Pancreas (tissue), 10 donors: Measurements from ENCODE around the gene SYNE3. TPM values are rescaled to one million over a fixed set of nuclear protein-coding genes. Genes with fewer than 3 reads are reported as not detected.

ENCODE experiments used
- ATAC-seq, 4 donors: fragments of 200-7000 bp; cut with Tn5 transposase; one replicate each; pipeline versions ENCODE4 v1.8.0 to v1.9.1; 2020; ENCODE audit warnings: mild to moderate bottlenecking in 4 of 4, moderate library complexity in 4 of 4
- DNase-seq, 6 donors: peaks; one replicate each; pipeline ENCODE4 v3.0.0-alpha.2; 2020
- FAIRE-seq: peaks from 2 replicates; lab custom pipeline; 2012; peaks lifted over from hg19 to GRCh38; lab: Jason Lieb, UNC
- H3K27ac ChIP-seq, 4 donors: fragments of 200-600 bp; sonication (generic); 1 replicate in 3 of 4; 2 replicates in 1 of 4; pipeline versions ENCODE4 v1.5.0 to v1.8.0; 2020
- H3K27me3 ChIP-seq, 4 donors: fragments of 200-600 bp; one replicate each; pipeline ENCODE4 v1.8.0; 2021
- H3K36me3 ChIP-seq, 3 donors: fragments of 200-600 bp; sonication (generic) in 1 of 3; one replicate each; pipeline versions ENCODE4 v1.5.0 to v1.8.0; 2020 to 2021
- H3K4me1 ChIP-seq, 3 donors: fragments of 200-600 bp; one replicate each; pipeline ENCODE4 v1.8.0; 2021
- H3K4me3 ChIP-seq, 4 donors: fragments of 200-600 bp; sonication (generic) in 2 of 4; one replicate each; pipeline versions ENCODE4 v1.5.0 to v1.8.0; 2020 to 2021
- H3K9me3 ChIP-seq, 4 donors: fragments of 200-600 bp; one replicate each; pipeline ENCODE4 v1.8.0; 2021
- WGBS, 2 donors: extraction: QIAGEN DNeasy Blood & Tissue Kit; methylation state at CpG; one replicate each; pipeline ENCODE4 v1.1.7; 2013; 5-methylcytosine and 5-hydroxymethylcytosine counted together
- intact Hi-C, 3 donors: fragments of 100-400 bp; cut with DNase I; formaldehyde crosslinking; loops; one replicate each; pipeline versions ENCODE4 v1.11.1 to v1.14.2; 2022
- polyA plus RNA-seq, 2 donors: library from polyadenylated mRNA; stranded (reverse); fragments of 200-250 nt; gene quantifications; one replicate each; pipeline ENCODE4 v1.2.3, GENCODE V29; 2013
- total RNA-seq, 6 donors: library from RNA; stranded (reverse); fragmentation: NEBNext Ultra II Directional in 4 of 6; extraction: Animal tissue kit (Norgen Biotek cat#: 25700) in 4 of 6; gene quantifications; one replicate each; pipeline versions ENCODE4 v1.2.1 to v1.2.4, GENCODE V29; 2021 to 2023
- TF ChIP-seq, protein P1 (sequence below), 4 donors: fragments of 200-600 bp; sonication (generic) in 3 of 4; IDR thresholded peaks; one replicate each; pipeline versions ENCODE4 v1.5.0 to v1.8.0; 2021; ENCODE audit warnings: antibody characterized with exemption in 4 of 4
- donor health status: healthy with polysubstance abuse.
- donor health status: DM: no; HTN: no; CAD: no; lungs with moderate emphysema.
- donor health status: DM: no; HTN: no; CAD: no.
- donor health status: control.
- donor health status: control.
- donor health status: Bipolar disorder and iron deficiency.
- donor health status: DM: yes; HTN: yes; CAD: no.
- donor health status: DM: no; HTN: no; CAD: no.
- donor health status: DM: no; HTN: no; CAD: no.
- donor health status: DM: yes; HTN: yes; CAD: no.

SYNE3 gene
- total and polyA plus RNA-seq, 8 donors, result 0.54 to 4.5 (median 2.0) TPM

DNA sequence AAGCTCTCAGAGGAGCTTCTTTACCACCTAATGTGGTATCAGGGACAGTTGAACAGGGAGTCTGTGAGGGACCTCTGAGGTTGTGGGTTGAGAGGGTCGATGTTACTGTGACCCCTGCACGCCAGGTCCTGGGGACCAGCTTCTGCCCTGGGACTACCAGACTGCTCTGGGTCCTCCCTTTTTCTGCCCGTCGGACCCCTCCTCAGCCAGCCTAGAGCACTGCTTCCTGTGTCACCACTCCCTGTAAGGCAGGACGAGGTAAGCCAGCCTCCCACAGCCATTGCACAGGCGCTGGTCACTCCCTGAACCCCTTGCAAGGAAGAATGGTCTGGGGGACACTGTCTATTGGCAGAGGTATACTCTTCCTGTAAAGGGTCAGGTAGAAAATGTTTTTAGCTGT is 38.1 kb downstream of the SYNE3 start:
- H3K27ac ChIP-seq, result no peak overlapping the region
- no peaks in the 10 kb centered on the region for H3K9me3 ChIP-seq
- H3K36me3 ChIP-seq, result no peaks in the 10 kb centered on the region
- intact Hi-C loops, result no loop called here
- TF ChIP-seq, protein P1, sequence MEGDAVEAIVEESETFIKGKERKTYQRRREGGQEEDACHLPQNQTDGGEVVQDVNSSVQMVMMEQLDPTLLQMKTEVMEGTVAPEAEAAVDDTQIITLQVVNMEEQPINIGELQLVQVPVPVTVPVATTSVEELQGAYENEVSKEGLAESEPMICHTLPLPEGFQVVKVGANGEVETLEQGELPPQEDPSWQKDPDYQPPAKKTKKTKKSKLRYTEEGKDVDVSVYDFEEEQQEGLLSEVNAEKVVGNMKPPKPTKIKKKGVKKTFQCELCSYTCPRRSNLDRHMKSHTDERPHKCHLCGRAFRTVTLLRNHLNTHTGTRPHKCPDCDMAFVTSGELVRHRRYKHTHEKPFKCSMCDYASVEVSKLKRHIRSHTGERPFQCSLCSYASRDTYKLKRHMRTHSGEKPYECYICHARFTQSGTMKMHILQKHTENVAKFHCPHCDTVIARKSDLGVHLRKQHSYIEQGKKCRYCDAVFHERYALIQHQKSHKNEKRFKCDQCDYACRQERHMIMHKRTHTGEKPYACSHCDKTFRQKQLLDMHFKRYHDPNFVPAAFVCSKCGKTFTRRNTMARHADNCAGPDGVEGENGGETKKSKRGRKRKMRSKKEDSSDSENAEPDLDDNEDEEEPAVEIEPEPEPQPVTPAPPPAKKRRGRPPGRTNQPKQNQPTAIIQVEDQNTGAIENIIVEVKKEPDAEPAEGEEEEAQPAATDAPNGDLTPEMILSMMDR (IDR thresholded peaks at IDR 0.05), result no peak
- no peak overlapping the region for H3K4me3 ChIP-seq
- no peaks in the 10 kb centered on the region for H3K4me1 ChIP-seq
- no peaks in the 10 kb centered on the region for H3K27me3 ChIP-seq
- FAIRE-seq (no peak), DNase-seq (peak in 1 of 6 donors; percentile 20), ATAC-seq (no peak)
- WGBS, 2 donors, result 77 to 85% methylated on average over 6 of the region's 6 CpGs

- ATAC-seq (no peak), FAIRE-seq (no peak), DNase-seq (peak in 1 of 6 donors; percentile 23)
- Histone ChIP-seq H3K27ac (no peak overlapping the region), H3K27me3 (no peaks in the 10 kb centered on the region), H3K4me1 (no peaks in the 10 kb centered on the region), H3K9me3 (no peaks in the 10 kb centered on the region), H3K4me3 (no peak overlapping the region), H3K36me3 (no peaks in the 10 kb centered on the region)
- TF ChIP-seq, protein P1 (IDR thresholded peaks at IDR 0.05), result no peak
- intact Hi-C loops, result no loop called here
- WGBS, 2 donors, result 76 to 84% methylated on average over 17 of the region's 17 CpGs
These were observed 38.8 kb downstream of the SYNE3 start for GRCh38 chr14:95477411-95478269.

DNA sequence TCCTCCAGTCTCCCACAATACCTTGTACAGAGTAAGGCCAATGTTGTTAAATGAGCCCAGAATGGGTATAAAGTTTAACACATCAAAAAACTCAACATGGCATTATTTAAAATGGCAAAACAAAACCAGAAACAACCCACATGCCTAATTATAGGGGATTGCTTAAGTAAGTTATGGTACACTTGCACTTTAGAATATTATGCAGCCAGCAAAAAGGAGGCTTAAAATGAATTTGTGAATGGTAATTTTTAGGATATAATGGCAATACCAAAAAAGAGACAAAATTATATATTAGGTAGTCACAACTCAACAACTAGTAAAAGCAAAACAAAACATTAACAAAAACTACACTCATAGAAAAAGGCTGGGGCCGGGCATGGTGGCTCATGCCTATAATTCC is 39.7 kb downstream of the SYNE3 start:
- H3K27me3 ChIP-seq, result no peaks in the 10 kb centered on the region
- TF ChIP-seq, protein P1 (IDR thresholded peaks at IDR 0.05), result no peak
- H3K4me1 ChIP-seq, result no peaks in the 10 kb centered on the region
- intact Hi-C loops, result no loop called here
- 96 to 100% methylated on average over 1 of the region's 1 CpG for WGBS, 2 donors
- ATAC-seq (no peak), DNase-seq (no peak), FAIRE-seq (no peak)
- H3K4me3 ChIP-seq, result no peak overlapping the region
- no peaks in the 10 kb centered on the region for H3K36me3 ChIP-seq
- H3K27ac ChIP-seq, result no peak overlapping the region
- no peaks in the 10 kb centered on the region for H3K9me3 ChIP-seq

DNA sequence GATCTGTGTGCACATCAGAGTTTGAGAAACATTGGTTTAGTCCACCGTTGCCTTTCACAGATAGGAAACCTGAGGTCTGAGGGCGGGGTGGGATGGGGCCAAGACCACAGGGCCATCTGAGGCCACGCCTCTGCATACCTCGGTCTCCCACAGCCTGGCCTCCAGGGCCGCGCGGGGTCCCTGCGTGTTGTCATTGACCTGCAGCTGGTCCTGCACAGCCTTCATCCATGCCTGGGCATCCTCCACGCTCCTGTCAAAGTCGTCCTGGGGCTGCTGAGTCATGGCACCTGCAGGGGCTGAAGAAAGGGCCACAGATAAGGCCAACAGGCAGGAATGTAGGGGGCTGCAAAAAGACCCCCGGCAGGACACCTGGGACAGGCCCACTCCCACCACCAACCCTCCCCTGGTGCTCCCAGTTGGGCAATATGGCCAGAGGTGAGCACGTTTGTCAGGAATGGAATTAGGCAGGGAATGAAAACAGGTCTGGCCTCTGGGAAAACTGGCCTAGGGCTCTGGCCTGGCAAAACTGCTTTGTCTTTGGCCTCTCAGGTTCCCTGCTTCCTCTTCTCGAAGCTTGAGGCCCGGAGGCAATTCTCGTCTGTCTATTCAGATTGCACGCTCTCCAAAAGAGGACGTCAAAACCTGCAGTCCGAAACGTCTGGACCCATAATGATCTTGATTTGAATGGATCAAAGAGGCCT is 40.8 kb downstream of the SYNE3 start:
- FAIRE-seq (no peak), DNase-seq (no peak), ATAC-seq (no peak)
- TF ChIP-seq, protein P1 (IDR thresholded peaks at IDR 0.05), result no peak
- intact Hi-C loops, result no loop called here
- Histone ChIP-seq H3K4me1 (no peaks in the 10 kb centered on the region), H3K27ac (no peak overlapping the region), H3K27me3 (no peaks in the 10 kb centered on the region), H3K9me3 (no peaks in the 10 kb centered on the region), H3K4me3 (no peak overlapping the region), H3K36me3 (no peaks in the 10 kb centered on the region)
- 79 to 82% methylated on average over 18 to 19 of the region's 19 CpGs for WGBS, 2 donors
